Activated CD4-positive, alpha-beta T cell treated with anti-CD3 and anti-CD28 coated beads for 36 hours (primary cell): ENCODE data around the gene USP9Y. TPM values are rescaled to one million over a fixed set of nuclear protein-coding genes. Genes with fewer than 3 reads are reported as not detected.
A peak's percentile ranks its signal among the peaks of the same experiment; 100 is the strongest.

Source experiments
- ATAC-seq: fragments of 200-7000 bp; cut with Tn5 transposase; one replicate; pipeline ENCODE4 v1.10.0; 2021; ENCODE audit warnings: mild to moderate bottlenecking, moderate library complexity
- CTCF ChIA-PET: fragments of 350-600 bp; sonication (Branson Sonifier 250); formaldehyde crosslinking; loops from one replicate; lab custom pipeline; 2021; ENCODE audit warnings: antibody characterized with exemption; lab: Charles Lee
- POLR2A ChIA-PET: fragments of 350-600 bp; sonication (Branson Sonifier 250); formaldehyde crosslinking; loops from one replicate; lab custom pipeline; 2021; ENCODE audit warnings: antibody characterized with exemption, inconsistent platforms; lab: Charles Lee
- DNase-seq: peaks from one replicate; pipeline ENCODE4 v3.0.0-alpha.2; 2020
- H3K27ac Mint-ChIP-seq: one replicate; pipeline ENCODE4 v1.8.0; 2021; ENCODE audit warnings: mixed read lengths
- H3K27me3 Mint-ChIP-seq: one replicate; pipeline ENCODE4 v1.8.0; 2021; ENCODE audit warnings: mixed read lengths
- H3K36me3 Mint-ChIP-seq: one replicate; pipeline ENCODE4 v1.8.0; 2021; ENCODE audit warnings: low read depth, mixed read lengths
- H3K4me1 Mint-ChIP-seq: one replicate; pipeline ENCODE4 v1.8.0; 2021; ENCODE audit warnings: mixed read lengths
- H3K4me3 Mint-ChIP-seq: one replicate; pipeline ENCODE4 v1.8.0; 2021; ENCODE audit warnings: mild to moderate bottlenecking, moderate library complexity, mixed read lengths
- H3K9me3 Mint-ChIP-seq: one replicate; pipeline ENCODE4 v1.8.0; 2021; ENCODE audit warnings: low read depth, mixed read lengths
- intact Hi-C, 2 experiments: fragments of 100-400 bp; cut with DNase I in 1 of 2; cut with micrococcal nuclease in 1 of 2; formaldehyde crosslinking; loops; one replicate each; pipeline versions ENCODE4 v1.14.2 to v1.15.1; 2022 to 2024; cut with DNase I, micrococcal nuclease
- total RNA-seq, 2 experiments: library from RNA; stranded (reverse); gene quantifications; one replicate each; pipeline ENCODE4 v1.2.3, GENCODE V29; 2021

USP9Y gene
- total RNA-seq, 2 experiments from 2014 or later, result 15.0 to 17.6 TPM

GRCh38 chrY:12896973-12897372 is 195.9 kb downstream of the USP9Y start:
- Mint-ChIP-seq H3K4me3 (no peak overlapping the region), H3K9me3 (no peaks in the 10 kb centered on the region), H3K27ac (no peak overlapping the region), H3K27me3 (no peaks in the 10 kb centered on the region), H3K4me1 (no peaks in the 10 kb centered on the region), H3K36me3 (peaks cover under 1% of the 10 kb centered on the region)
- DNase-seq (no peak), ATAC-seq (no peak)
- intact Hi-C loops, result no loop called here
- ChIA-PET CTCF (no interaction called here), POLR2A (no interaction called here)

GRCh38 chrY:12898604-12899003 is 197.6 kb downstream of the USP9Y start:
- Mint-ChIP-seq H3K9me3 (no peaks in the 10 kb centered on the region), H3K27ac (no peak overlapping the region), H3K36me3 (no peaks in the 10 kb centered on the region), H3K4me1 (no peaks in the 10 kb centered on the region), H3K27me3 (no peaks in the 10 kb centered on the region), H3K4me3 (no peak overlapping the region)
- no peak for DNase-seq
- ChIA-PET POLR2A (no interaction called here), CTCF (no interaction called here)
- ATAC-seq, result no peak
- intact Hi-C loops, result no loop called here

GRCh38 chrY:12904618-12905516 is 203.8 kb downstream of the USP9Y start, which contains the start of gene DDX3Y:
Gene DDX3Y, plus strand, starts transcription at chrY:12904868. Its CDS starts 69 bp downstream, at chrY:12904937.
- CTCF ChIA-PET, result no interaction called here
- DNase-seq (peak; percentile 89), ATAC-seq (peak; percentile 95)
- Mint-ChIP-seq H3K9me3 (no peaks in the 10 kb centered on the region), H3K4me1 (peaks cover 22% of the 10 kb centered on the region), H3K27ac (peak within 1 kb of the TSS; percentile 98), H3K27me3 (no peaks in the 10 kb centered on the region), H3K4me3 (peak within 1 kb of the TSS; percentile 84), H3K36me3 (peaks cover 35% of the 10 kb centered on the region)
- POLR2A ChIA-PET, result no interaction called here
- intact Hi-C loops, result loop anchor here (1.0 to 10.0 kb wide), 7 partner anchors 173 to 800 kb away; partner anchors contain the start of gene TMSB4Y (in 1 of the 2)

- Mint-ChIP-seq H3K9me3 (no peaks in the 10 kb centered on the region), H3K27ac (peak overlapping the region; percentile 98), H3K36me3 (peaks cover 41% of the 10 kb centered on the region), H3K4me3 (peak overlapping the region; percentile 84), H3K4me1 (peaks cover 29% of the 10 kb centered on the region), H3K27me3 (no peaks in the 10 kb centered on the region)
- peak; percentile 84 for DNase-seq
- peak; percentile 66 for ATAC-seq
- POLR2A ChIA-PET, result interaction anchor here (0.6 kb wide), 1 partner anchor 295 kb away, joined by 3 read pairs; no protein-coding TSS in a partner anchor
- CTCF ChIA-PET, result interaction anchor here (0.6 kb wide), 1 partner anchor 486 kb away, joined by 3 read pairs; no protein-coding TSS in a partner anchor
- intact Hi-C loops, result loop anchor here (1.0 to 10.0 kb wide), 7 partner anchors 173 to 799 kb away; partner anchors contain the start of gene TMSB4Y (in 1 of the 2)
Observed at GRCh38 chrY:12905517-12905872, 204.5 kb downstream of the USP9Y start.

GRCh38 chrY:12905895-12906294 is 204.9 kb downstream of the USP9Y start:
- ChIA-PET POLR2A (interaction anchor here (0.6 kb wide), 1 partner anchor 294 kb away, joined by 3 read pairs; no protein-coding TSS in a partner anchor), CTCF (interaction anchor here (0.6 kb wide), 1 partner anchor 486 kb away, joined by 3 read pairs; no protein-coding TSS in a partner anchor)
- DNase-seq, result peak; percentile 13
- Mint-ChIP-seq H3K36me3 (peaks cover 44% of the 10 kb centered on the region), H3K27ac (peak overlapping the region; percentile 98), H3K4me3 (peak overlapping the region; percentile 84), H3K4me1 (peaks cover 31% of the 10 kb centered on the region), H3K9me3 (no peaks in the 10 kb centered on the region), H3K27me3 (no peaks in the 10 kb centered on the region)
- no peak for ATAC-seq
- intact Hi-C loops, result loop anchor here (1.0 to 10.0 kb wide), 7 partner anchors 174 to 799 kb away; partner anchors contain the start of gene TMSB4Y (in 1 of the 2)

Other genes with a start within 250 kb of the USP9Y start
- 100 to 1,000 TPM in 1 of 2 experiments, 10 to 100 TPM in 1; 90.6 to 106 TPM for gene DDX3Y, start 203.6 kb downstream of the USP9Y start, total RNA-seq